ENCODE data around the gene PRRC2B. TPM values are rescaled to one million over a fixed set of nuclear protein-coding genes. Genes with fewer than 3 reads are reported as not detected.

The PRRC2B gene
- total RNA-seq, 1 donor = 70.9 TPM

DNA sequence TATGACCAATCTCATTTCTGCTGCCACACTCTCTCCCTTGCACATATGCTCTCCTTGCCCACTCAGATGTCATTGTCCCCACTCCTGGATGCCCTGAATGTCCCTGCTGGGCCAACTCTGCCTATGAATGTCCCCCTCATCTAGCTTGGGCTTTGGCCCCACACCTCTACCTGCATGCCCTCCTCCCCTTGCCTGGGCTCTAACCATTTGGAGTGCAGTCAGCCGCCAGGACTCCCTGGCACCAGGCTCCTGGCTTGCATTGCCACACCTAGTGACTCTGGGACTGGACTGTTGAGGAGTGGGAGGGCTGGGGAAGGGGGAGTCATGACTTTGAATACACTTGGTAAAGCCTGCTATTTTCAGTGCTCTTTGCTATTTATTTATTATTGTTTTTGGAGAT is 67.3 kb downstream of the PRRC2B start:
- Histone ChIP-seq H3K4me3 (ENCODE audit: insufficient read depth, low read length) (no peak overlapping the region), H3K79me2 (ENCODE audit: insufficient read depth, low read length) (peaks cover 51% of the 10 kb centered on the region), H2AFZ (ENCODE audit: low read length) (no peak overlapping the region), H3K4me2 (ENCODE audit: insufficient read depth, low read length) (no peak overlapping the region), H4K20me1 (ENCODE audit: insufficient read depth, low read length) (peaks cover 18% of the 10 kb centered on the region), H3K27ac (ENCODE audit: low read depth, low read length) (no peak overlapping the region), H3K4me1 (ENCODE audit: insufficient read depth, low read length) (no peaks in the 10 kb centered on the region), H3K27me3 (ENCODE audit: insufficient read depth, low read length) (no peaks in the 10 kb centered on the region), H3K36me3 (ENCODE audit: insufficient read depth, low read length) (peaks cover 89% of the 10 kb centered on the region), H3K9me3 (ENCODE audit: low read depth, low read length) (no peaks in the 10 kb centered on the region)
- TF ChIP-seq, protein P1, sequence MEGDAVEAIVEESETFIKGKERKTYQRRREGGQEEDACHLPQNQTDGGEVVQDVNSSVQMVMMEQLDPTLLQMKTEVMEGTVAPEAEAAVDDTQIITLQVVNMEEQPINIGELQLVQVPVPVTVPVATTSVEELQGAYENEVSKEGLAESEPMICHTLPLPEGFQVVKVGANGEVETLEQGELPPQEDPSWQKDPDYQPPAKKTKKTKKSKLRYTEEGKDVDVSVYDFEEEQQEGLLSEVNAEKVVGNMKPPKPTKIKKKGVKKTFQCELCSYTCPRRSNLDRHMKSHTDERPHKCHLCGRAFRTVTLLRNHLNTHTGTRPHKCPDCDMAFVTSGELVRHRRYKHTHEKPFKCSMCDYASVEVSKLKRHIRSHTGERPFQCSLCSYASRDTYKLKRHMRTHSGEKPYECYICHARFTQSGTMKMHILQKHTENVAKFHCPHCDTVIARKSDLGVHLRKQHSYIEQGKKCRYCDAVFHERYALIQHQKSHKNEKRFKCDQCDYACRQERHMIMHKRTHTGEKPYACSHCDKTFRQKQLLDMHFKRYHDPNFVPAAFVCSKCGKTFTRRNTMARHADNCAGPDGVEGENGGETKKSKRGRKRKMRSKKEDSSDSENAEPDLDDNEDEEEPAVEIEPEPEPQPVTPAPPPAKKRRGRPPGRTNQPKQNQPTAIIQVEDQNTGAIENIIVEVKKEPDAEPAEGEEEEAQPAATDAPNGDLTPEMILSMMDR (IDR thresholded peaks at IDR 0.05; ENCODE audit: extremely low read depth, low read depth, low read length) = no peak
- DNase-seq (ENCODE audit: insufficient read length, low spot score, missing footprints) = no peak

DNA sequence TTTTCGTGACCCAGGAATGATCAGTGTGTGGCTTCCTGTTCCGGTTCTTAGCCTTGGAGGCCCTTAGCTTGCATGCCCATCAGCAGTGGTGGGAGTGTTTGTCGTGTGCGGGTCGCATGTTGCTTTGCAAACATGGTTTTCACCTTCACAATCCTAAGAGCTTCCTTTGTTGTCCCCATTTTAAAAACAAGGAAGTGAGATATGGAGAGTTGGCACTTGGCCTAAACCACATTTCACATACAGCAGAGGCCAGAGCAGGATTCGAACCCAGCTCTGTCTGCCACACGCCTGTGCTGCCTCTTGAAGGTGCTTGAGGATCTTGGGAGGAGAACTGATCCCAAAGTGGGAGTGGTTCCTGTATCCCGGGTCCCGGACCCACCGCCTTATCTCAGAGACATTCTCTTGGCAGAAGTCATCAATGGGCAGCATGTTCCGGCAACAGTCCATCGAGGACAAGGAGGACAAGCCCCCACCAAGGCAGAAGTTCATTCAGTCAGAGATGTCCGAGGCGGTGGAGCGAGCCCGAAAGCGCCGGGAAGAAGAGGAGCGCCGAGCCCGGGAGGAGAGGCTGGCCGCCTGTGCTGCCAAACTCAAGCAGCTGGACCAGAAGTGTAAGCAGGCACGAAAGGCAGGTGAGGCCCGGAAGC is 70.6 kb downstream of the PRRC2B start:
- Histone ChIP-seq H4K20me1 (ENCODE audit: insufficient read depth, low read length) (peaks cover 23% of the 10 kb centered on the region), H3K36me3 (ENCODE audit: insufficient read depth, low read length) (peaks cover 79% of the 10 kb centered on the region), H3K4me1 (ENCODE audit: insufficient read depth, low read length) (no peaks in the 10 kb centered on the region), H3K9me3 (ENCODE audit: low read depth, low read length) (no peaks in the 10 kb centered on the region), H3K79me2 (ENCODE audit: insufficient read depth, low read length) (peaks cover 58% of the 10 kb centered on the region), H3K4me2 (ENCODE audit: insufficient read depth, low read length) (no peak overlapping the region), H2AFZ (ENCODE audit: low read length) (no peak overlapping the region), H3K27ac (ENCODE audit: low read depth, low read length) (no peak overlapping the region), H3K4me3 (ENCODE audit: insufficient read depth, low read length) (no peak overlapping the region), H3K27me3 (ENCODE audit: insufficient read depth, low read length) (no peaks in the 10 kb centered on the region)
- DNase-seq (ENCODE audit: insufficient read length, low spot score, missing footprints) = no peak
- TF ChIP-seq, protein P1 (IDR thresholded peaks at IDR 0.05; ENCODE audit: extremely low read depth, low read depth, low read length) = no peak

DNA sequence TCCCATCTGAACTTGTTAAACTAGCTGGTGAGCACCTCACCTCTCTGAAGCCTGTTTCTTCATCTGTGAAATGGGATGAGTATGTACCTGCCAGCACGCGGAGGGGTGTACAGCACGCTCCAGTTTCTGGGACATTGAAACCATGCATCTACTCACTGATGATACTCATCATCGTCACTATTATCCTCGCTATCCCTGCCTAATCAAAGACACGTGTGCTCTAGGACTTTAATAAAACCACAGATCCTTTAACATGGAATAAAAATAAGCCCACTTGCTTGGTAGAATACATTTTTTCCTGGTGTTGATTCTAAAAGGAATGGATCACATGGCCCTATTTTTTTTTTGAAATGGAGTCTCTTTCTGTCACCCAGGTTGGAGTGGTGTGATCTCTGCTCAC is 71.5 kb downstream of the PRRC2B start:
- no peaks in the 10 kb centered on the region for H3K9me3 ChIP-seq (ENCODE audit: low read depth, low read length)
- no peak overlapping the region for H2AFZ ChIP-seq (ENCODE audit: low read length)
- H3K27ac ChIP-seq (ENCODE audit: low read depth, low read length) = no peak overlapping the region
- H3K79me2 ChIP-seq (ENCODE audit: insufficient read depth, low read length) = peaks cover 63% of the 10 kb centered on the region
- no peak overlapping the region for H3K4me2 ChIP-seq (ENCODE audit: insufficient read depth, low read length)
- DNase-seq (ENCODE audit: insufficient read length, low spot score, missing footprints) = no peak
- TF ChIP-seq, protein P1 (IDR thresholded peaks at IDR 0.05; ENCODE audit: extremely low read depth, low read depth, low read length) = no peak
- H3K4me1 ChIP-seq (ENCODE audit: insufficient read depth, low read length) = no peaks in the 10 kb centered on the region
- peaks cover 33% of the 10 kb centered on the region for H4K20me1 ChIP-seq (ENCODE audit: insufficient read depth, low read length)
- H3K4me3 ChIP-seq (ENCODE audit: insufficient read depth, low read length) = no peak overlapping the region
- no peaks in the 10 kb centered on the region for H3K27me3 ChIP-seq (ENCODE audit: insufficient read depth, low read length)
- peaks cover 79% of the 10 kb centered on the region for H3K36me3 ChIP-seq (ENCODE audit: insufficient read depth, low read length)

DNA sequence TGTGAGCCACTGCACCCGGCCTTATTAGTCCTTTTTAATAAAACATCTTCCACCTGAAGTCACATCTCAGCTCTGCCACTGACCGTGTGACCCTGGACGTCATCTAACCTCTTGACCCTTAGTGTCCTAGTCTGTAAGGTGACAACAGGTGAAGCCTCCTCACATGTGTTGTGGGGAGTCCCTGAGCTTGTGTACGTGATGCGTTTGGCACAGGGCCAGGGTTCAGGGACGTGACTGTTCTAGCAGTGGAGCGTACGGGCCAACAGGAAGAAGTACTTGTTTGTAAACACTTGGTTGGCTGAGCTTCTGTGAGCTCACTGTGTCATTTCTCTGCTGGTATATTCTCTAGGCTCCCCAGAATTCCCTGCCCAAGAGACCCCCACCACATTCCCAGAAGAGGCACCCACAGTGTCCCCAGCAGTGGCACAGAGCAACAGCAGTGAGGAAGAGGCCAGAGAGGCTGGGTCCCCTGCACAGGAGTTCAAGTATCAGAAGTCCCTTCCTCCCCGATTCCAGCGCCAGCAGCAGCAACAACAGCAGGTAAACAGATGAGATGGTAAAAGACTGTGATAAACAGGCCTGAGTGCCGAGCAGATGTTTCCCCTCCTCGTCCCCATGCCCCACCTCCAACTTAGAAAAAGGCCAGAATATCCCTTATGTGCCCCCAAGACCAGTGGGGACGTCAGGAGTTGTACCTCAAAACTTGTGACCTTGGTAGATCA is 73.5 kb downstream of the PRRC2B start:
- H3K27me3 ChIP-seq (ENCODE audit: insufficient read depth, low read length) = no peaks in the 10 kb centered on the region

More for the DNA sequence above, 73.5 kb downstream of the PRRC2B start:
- no peak overlapping the region for H3K4me3 ChIP-seq (ENCODE audit: insufficient read depth, low read length)
- H3K27ac ChIP-seq (ENCODE audit: low read depth, low read length) = no peak overlapping the region
- peaks cover 65% of the 10 kb centered on the region for H3K79me2 ChIP-seq (ENCODE audit: insufficient read depth, low read length)
- no peaks in the 10 kb centered on the region for H3K4me1 ChIP-seq (ENCODE audit: insufficient read depth, low read length)
- peaks cover 45% of the 10 kb centered on the region for H4K20me1 ChIP-seq (ENCODE audit: insufficient read depth, low read length)
- TF ChIP-seq, protein P1 (IDR thresholded peaks at IDR 0.05; ENCODE audit: extremely low read depth, low read depth, low read length) = no peak
- DNase-seq (ENCODE audit: insufficient read length, low spot score, missing footprints) = no peak
- H2AFZ ChIP-seq (ENCODE audit: low read length) = no peak overlapping the region
- peaks cover 79% of the 10 kb centered on the region for H3K36me3 ChIP-seq (ENCODE audit: insufficient read depth, low read length)
- H3K4me2 ChIP-seq (ENCODE audit: insufficient read depth, low read length) = no peak overlapping the region
- H3K9me3 ChIP-seq (ENCODE audit: low read depth, low read length) = no peaks in the 10 kb centered on the region

All from osteoblast (primary cell).